OCI-LY3 (cell line): ENCODE results near the gene VAV2.

Source experiments
- H2AFZ ChIP-seq: fragments of 200-600, 300-600 bp; shearing (Covaris generic); 2 replicates; pipeline ENCODE4 v1.6.0; 2014; ENCODE audit warnings: antibody characterized with exemption, low read depth, low read length
- H3K27ac ChIP-seq: fragments of 200-600, 300-600 bp; sonication (generic); 2 replicates; pipeline ENCODE4 v1.5.1; 2014; ENCODE audit warnings: mild to moderate bottlenecking, low read length, moderate library complexity, mixed read lengths
- H3K27me3 ChIP-seq: fragments of 200-600, 300-600 bp; sonication (generic); 2 replicates; pipeline ENCODE4 v1.6.1; 2014; ENCODE audit warnings: low read depth, low read length, mixed read lengths
- H3K36me3 ChIP-seq: fragments of 200-600, 300-600 bp; sonication (generic); replicated peaks from 2 replicates; pipeline ENCODE3; 2014; ENCODE audit warnings: low read depth, low read length, mixed read lengths
- H3K4me1 ChIP-seq: fragments of 300-600, 200-600 bp; sonication (generic); 2 replicates; pipeline ENCODE4 v1.6.1; 2014; ENCODE audit warnings: low read length, mixed read lengths
- H3K4me2 ChIP-seq: fragments of 200-600, 300-600 bp; sonication (generic); 2 replicates; pipeline ENCODE4 v1.6.1; 2014; ENCODE audit warnings: low read length, mixed read lengths
- H3K4me3 ChIP-seq: fragments of 300-600, 200-600 bp; sonication (generic); 2 replicates; pipeline ENCODE4 v1.5.1; 2014; ENCODE audit warnings: antibody characterized with exemption, mild to moderate bottlenecking, low read length, moderate library complexity
- H3K79me2 ChIP-seq: fragments of 300-600, 200-600 bp; shearing (Covaris generic); 2 replicates; pipeline ENCODE4 v1.6.1; 2014; ENCODE audit warnings: mild to moderate bottlenecking, low read length, mixed read lengths
- H3K9ac ChIP-seq: fragments of 300-600, 200-600 bp; shearing (Covaris generic); 2 replicates; pipeline ENCODE4 v1.6.0; 2014; ENCODE audit warnings: mild to moderate bottlenecking, low read length, moderate library complexity
- H3K9me3 ChIP-seq: fragments of 200-600, 300-600 bp; shearing (Covaris generic); 2 replicates; pipeline ENCODE4 v1.6.1; 2014; ENCODE audit warnings: low read length, mixed read lengths; ENCODE audit not compliant: insufficient read depth
- H4K20me1 ChIP-seq: fragments of 200-600, 300-600 bp; sonication (generic); 2 replicates; pipeline ENCODE4 v1.6.1; 2016; ENCODE audit warnings: low read length, mixed read lengths; ENCODE audit not compliant: insufficient read depth
- CTCF ChIP-seq: fragments of 200-600, 300-600 bp; sonication (generic); IDR thresholded peaks from 2 replicates; pipeline ENCODE4 v1.5.1; 2014; ENCODE audit warnings: antibody characterized with exemption, low read length, low read depth
- EZH2phosphoT487 ChIP-seq: fragments of 200-600 bp; shearing (Covaris generic); IDR thresholded peaks from 2 replicates; pipeline ENCODE4 v1.6.1; 2018; ENCODE audit warnings: antibody characterized with exemption, mixed run types, low read depth

Gene VAV2

GRCh38 chr9:134026981-134027380 is 34.9 kb upstream of the VAV2 start:
- Histone ChIP-seq H3K36me3 (no peaks in the 10 kb centered on the region), H3K4me3 (no peak overlapping the region), H3K4me1 (peaks cover 6% of the 10 kb centered on the region), H3K27me3 (no peaks in the 10 kb centered on the region), H2AFZ (no peak overlapping the region), H3K9me3 (no peaks in the 10 kb centered on the region), H3K9ac (no peak overlapping the region), H3K4me2 (no peak overlapping the region), H3K79me2 (no peaks in the 10 kb centered on the region), H4K20me1 (0 out of 2 replicates have a peak, but pooled peaks cover 2% of the 10 kb centered on the region), H3K27ac (no peak overlapping the region)
- TF ChIP-seq CTCF (no peak), EZH2phosphoT487 (no peak)

GRCh38 chr9:134026581-134026980 is 34.5 kb upstream of the VAV2 start:
- no peak for TF ChIP-seq CTCF
- TF ChIP-seq EZH2phosphoT487, result no peak
- H4K20me1 ChIP-seq, result 0 out of 2 replicates have a peak, but pooled peaks cover 2% of the 10 kb centered on the region
- peaks cover 6% of the 10 kb centered on the region for H3K4me1 ChIP-seq
- peak overlapping the region; percentile 100 for H3K4me3 ChIP-seq
- H3K27me3 ChIP-seq, result no peaks in the 10 kb centered on the region
- no peaks in the 10 kb centered on the region for H3K9me3 ChIP-seq
- no peaks in the 10 kb centered on the region for H3K79me2 ChIP-seq
- no peak overlapping the region for H3K27ac ChIP-seq
- H2AFZ ChIP-seq, result no peak overlapping the region
- no peak overlapping the region for H3K9ac ChIP-seq
- peak overlapping the region; percentile 97 for H3K4me2 ChIP-seq
- no peaks in the 10 kb centered on the region for H3K36me3 ChIP-seq

DNA sequence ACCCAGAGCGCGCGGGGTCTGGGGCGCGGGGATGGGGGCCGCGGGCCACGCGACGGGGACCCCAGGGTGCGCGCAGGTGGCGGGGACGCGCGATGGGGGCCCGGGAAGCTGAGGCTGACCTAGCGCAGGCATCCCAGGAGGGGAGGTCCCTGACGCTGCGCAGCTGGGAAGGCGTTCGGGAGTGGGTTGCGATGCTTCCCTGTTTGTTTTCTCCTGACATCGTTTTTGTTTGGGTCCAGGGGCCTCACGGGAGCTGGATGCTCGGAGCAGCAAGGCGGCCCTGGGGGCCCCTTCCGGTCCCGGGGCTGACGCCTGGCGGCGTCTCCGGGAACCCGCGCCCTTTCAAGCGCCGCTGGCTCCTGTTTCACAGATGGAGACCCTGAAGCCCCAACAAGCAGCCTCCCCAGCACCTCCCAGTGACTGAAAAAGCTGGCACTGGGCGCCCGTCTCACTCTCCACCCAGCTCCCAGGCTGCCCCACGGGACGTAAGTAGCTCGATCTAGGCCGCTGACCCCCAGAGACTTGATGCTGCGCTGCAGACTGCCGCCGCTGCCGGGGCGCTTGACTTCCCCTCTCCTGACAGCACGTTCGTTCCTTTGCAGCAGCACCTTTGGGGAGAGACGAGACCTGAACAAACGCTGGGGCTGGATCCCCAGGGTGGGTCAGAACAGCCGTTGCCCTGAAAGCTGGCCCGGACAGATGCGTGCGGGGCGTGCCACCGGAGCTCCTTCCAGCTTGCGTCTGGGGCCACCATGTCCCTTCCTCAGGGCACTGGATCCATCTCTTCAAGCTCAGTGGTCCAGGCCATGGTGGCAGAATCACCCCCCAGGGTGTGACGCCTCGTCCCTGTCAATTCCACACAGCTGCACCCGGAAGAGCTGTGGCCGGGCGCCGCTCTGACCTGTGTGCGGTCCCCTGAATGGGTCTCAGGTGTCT is 33.8 kb upstream of the VAV2 start:
- no peaks in the 10 kb centered on the region for H3K79me2 ChIP-seq
- H3K27me3 ChIP-seq, result no peaks in the 10 kb centered on the region
- H3K4me1 ChIP-seq, result peaks cover 6% of the 10 kb centered on the region
- H3K27ac ChIP-seq, result peak overlapping the region; percentile 41
- no peak for TF ChIP-seq EZH2phosphoT487
- peak; percentile 31 for TF ChIP-seq CTCF
- peak overlapping the region; percentile 100 for H3K4me3 ChIP-seq
- H3K9me3 ChIP-seq, result no peaks in the 10 kb centered on the region
- no peaks in the 10 kb centered on the region for H3K36me3 ChIP-seq
- peak overlapping the region; percentile 52 for H2AFZ ChIP-seq
- 0 out of 2 replicates have a peak, but pooled peaks cover 2% of the 10 kb centered on the region for H4K20me1 ChIP-seq
- H3K9ac ChIP-seq, result peak overlapping the region; percentile 82
- peak overlapping the region; percentile 97 for H3K4me2 ChIP-seq

- Histone ChIP-seq H3K27me3 (no peaks in the 10 kb centered on the region), H3K27ac (peak within 1 kb of the TSS; percentile 41)
Observed at GRCh38 chr9:134024828-134025605, 32.9 kb upstream of the VAV2 start, which contains the start of gene BRD3OS. Gene BRD3OS (plus strand): TSS chr9:134025481. CDS start chr9:134026748, 1,267 bp downstream.

More at GRCh38 chr9:134024828-134025605, 32.9 kb upstream of the VAV2 start, which contains the start of gene BRD3OS:
- Histone ChIP-seq H3K4me1 (peaks cover 6% of the 10 kb centered on the region), H3K36me3 (no peaks in the 10 kb centered on the region), H3K9me3 (no peaks in the 10 kb centered on the region), H3K4me3 (peak within 1 kb of the TSS; percentile 100), H2AFZ (peak within 1 kb of the TSS; percentile 62), H3K4me2 (peak within 1 kb of the TSS; percentile 97), H3K79me2 (no peaks in the 10 kb centered on the region), H3K9ac (peak within 1 kb of the TSS; percentile 82), H4K20me1 (0 out of 2 replicates have a peak, but pooled peaks cover 2% of the 10 kb centered on the region)
- no peak for TF ChIP-seq EZH2phosphoT487
- TF ChIP-seq CTCF, result no peak
